Lung (tissue), 12 donors: ENCODE results near the gene CACNA1C. TPM values are rescaled to one million over a fixed set of nuclear protein-coding genes. Genes with fewer than 3 reads are reported as not detected.

Experiments used
- ATAC-seq: fragments of 200-7000 bp; cut with Tn5 transposase; one replicate; pipeline ENCODE4 v1.9.1; 2020; ENCODE audit warnings: moderate number of reproducible peaks; ENCODE audit not compliant: insufficient read depth, low FRiP score
- DNase-seq, 3 donors: peaks; one replicate each; pipeline ENCODE4 v3.0.0-alpha.2; 2013 to 2017
- H3K27ac ChIP-seq, 2 donors: one replicate each; pipeline ENCODE4 v1.5.1; 2013; ENCODE audit warnings: mild to moderate bottlenecking in 2 of 2, moderate library complexity in 2 of 2, control low read depth in 1 of 2, inconsistent platforms in 1 of 2, low read depth in 1 of 2, low read length in 1 of 2
- H3K27me3 ChIP-seq, 3 donors: one replicate each; pipeline ENCODE4 v1.5.1; 2013; ENCODE audit warnings: low read length in 2 of 3; ENCODE audit not compliant: control insufficient read depth in 3 of 3, insufficient read depth in 3 of 3
- H3K36me3 ChIP-seq, 4 donors: one replicate each; pipeline ENCODE4 v1.5.1; 2013; ENCODE audit warnings: low read length in 4 of 4, mild to moderate bottlenecking in 1 of 4, moderate library complexity in 1 of 4; ENCODE audit not compliant: control insufficient read depth in 4 of 4, insufficient read depth in 4 of 4
- H3K4me1 ChIP-seq, 5 donors: one replicate each; pipeline ENCODE4 v1.5.1; 2013; ENCODE audit warnings: low read length in 5 of 5, mild to moderate bottlenecking in 2 of 5, moderate library complexity in 1 of 5; ENCODE audit not compliant: control insufficient read depth in 5 of 5, insufficient read depth in 5 of 5
- H3K4me3 ChIP-seq: one replicate; pipeline ENCODE4 v1.5.1; 2013; ENCODE audit warnings: mild to moderate bottlenecking, control low read depth, moderate library complexity
- H3K9ac ChIP-seq, 2 donors: one replicate each; pipeline ENCODE4 v1.5.1; 2013; ENCODE audit warnings: low read length in 2 of 2, control low read depth in 1 of 2; ENCODE audit not compliant: insufficient read depth in 1 of 2
- H3K9me3 ChIP-seq, 4 donors: one replicate each; pipeline ENCODE4 v1.5.1; 2013; ENCODE audit warnings: low read length in 3 of 4, mild to moderate bottlenecking in 1 of 4, moderate library complexity in 1 of 4; ENCODE audit not compliant: control insufficient read depth in 4 of 4, insufficient read depth in 3 of 4
- CTCF ChIP-seq: IDR thresholded peaks from 2 replicates; pipeline ENCODE4 v1.5.1; 2012; ENCODE audit warnings: mild to moderate bottlenecking; ENCODE audit errors: control extremely low read depth, extremely low read depth
- WGBS, 2 donors: extraction: QIAGEN DNeasy Blood & Tissue Kit; methylation state at CpG; one replicate each; pipeline ENCODE4 v1.1.7; 2013; 5-methylcytosine and 5-hydroxymethylcytosine counted together
- polyA plus RNA-seq, 2 donors: library from polyadenylated mRNA; stranded (reverse); fragments of 200-250 nt; gene quantifications; one replicate each; pipeline ENCODE4 v1.2.1, GENCODE V29; 2013
- total RNA-seq, 2 donors: library from RNA; depleted of rRNA in 1 of 2; stranded (reverse); fragments of >200 nt in 1 of 2; gene quantifications; one replicate each; pipeline ENCODE4 v1.2.1, GENCODE V29; 2014 to 2021
- donor health status: control.
- donor health status: control.
- donor health status: Bipolar disorder and iron deficiency.
- donor health status: healthy.
- donor health status: DM: yes; HTN: yes; CAD: no.

CACNA1C gene
- total and polyA plus RNA-seq, 4 donors = 3.2 to 17.5 (median 7.5) TPM

- ATAC-seq = no peak
- no peaks in the 10 kb centered on the region for H3K27me3 ChIP-seq
- no peaks in the 10 kb centered on the region for H3K9me3 ChIP-seq
- no peak for TF ChIP-seq CTCF
- H3K36me3 ChIP-seq = no peaks in the 10 kb centered on the region
- H3K4me1 ChIP-seq = peaks cover 12 to 41% (median 23%) of the 10 kb centered on the region in 5 donors
- no peak overlapping the region for H3K9ac ChIP-seq
- DNase-seq = no peak
- H3K4me3 ChIP-seq = no peak overlapping the region
- H3K27ac ChIP-seq = peak overlapping the region in 1 of 2 donors; percentile 17
- WGBS, 2 donors = 58 to 100% methylated on average over 4 of the region's 4 CpGs
These were observed 237.3 kb downstream of the CACNA1C start for GRCh38 chr12:2290091-2290490.

GRCh38 chr12:2290516-2291065 is 237.8 kb downstream of the CACNA1C start:
- H3K27ac ChIP-seq = peak overlapping the region in 1 of 2 donors; percentile 17
- 72 to 86% methylated on average over 6 of the region's 6 CpGs for WGBS, 2 donors
- no peaks in the 10 kb centered on the region for H3K9me3 ChIP-seq
- TF ChIP-seq CTCF = no peak
- DNase-seq = no peak
- no peaks in the 10 kb centered on the region for H3K27me3 ChIP-seq
- H3K4me3 ChIP-seq = no peak overlapping the region
- H3K36me3 ChIP-seq = no peaks in the 10 kb centered on the region
- H3K9ac ChIP-seq = no peak overlapping the region
- peaks cover 11 to 36% (median 24%) of the 10 kb centered on the region in 5 donors for H3K4me1 ChIP-seq
- ATAC-seq = no peak

- peak overlapping the region in 1 of 2 donors; percentile 34 for H3K27ac ChIP-seq
- ATAC-seq = no peak
- no peaks in the 10 kb centered on the region for H3K9me3 ChIP-seq
- H3K9ac ChIP-seq = no peak overlapping the region
- TF ChIP-seq CTCF = peak; percentile 24
- WGBS, 2 donors = 75% methylated on average over 15 of the region's 15 CpGs
- H3K36me3 ChIP-seq = no peaks in the 10 kb centered on the region
- peak in 2 of 3 donors; percentile 37 to 48 for DNase-seq
- H3K4me1 ChIP-seq = peaks cover 5 to 35% (median 18%) of the 10 kb centered on the region in 5 donors
- no peak overlapping the region for H3K4me3 ChIP-seq
- no peaks in the 10 kb centered on the region for H3K27me3 ChIP-seq
These were observed 238.5 kb downstream of the CACNA1C start for GRCh38 chr12:2291182-2291832.
